ENCODE measurements around the gene SSX4. TPM values are rescaled to one million over a fixed set of nuclear protein-coding genes. Genes with fewer than 3 reads are reported as not detected.
"Not testable (repeated sequence)": the region's sequence is repeated elsewhere in the genome, so short reads cannot be mapped to it uniquely, and the experiment has no call there.

Gene SSX4
- total RNA-seq, 2 donors from 2014 or later, result 0.91 TPM; not detected in 1

GRCh38 chrX:48427027-48427716 lies 43.8 kb downstream of the SSX4 start:
- DNase-seq (ENCODE audit: low spot score); intact Hi-C loops (cut with DNase I); H3K27ac ChIP-seq; H3K4me3 ChIP-seq; H3K4me1 ChIP-seq (replicated peaks); H3K9me3 ChIP-seq; H3K27me3 ChIP-seq (replicated peaks; ENCODE audit: insufficient read depth); H3K36me3 ChIP-seq: not testable (repeated sequence)
- no CpG with 5 or more reads among the region's 12 CpGs for WGBS

- DNase-seq (ENCODE audit: low spot score); H3K4me3 ChIP-seq; H3K27ac ChIP-seq; H3K36me3 ChIP-seq; H3K4me1 ChIP-seq (replicated peaks); intact Hi-C loops (cut with DNase I); H3K27me3 ChIP-seq (replicated peaks; ENCODE audit: insufficient read depth); H3K9me3 ChIP-seq: not testable (repeated sequence)
- WGBS, result 37% methylated on average over 5 of the region's 5 CpGs
These were observed 46.3 kb downstream of the SSX4 start for GRCh38 chrX:48429606-48430005.

GRCh38 chrX:48430166-48430565 lies 46.8 kb downstream of the SSX4 start:
- H3K4me1 ChIP-seq (replicated peaks); intact Hi-C loops (cut with DNase I); H3K27me3 ChIP-seq (replicated peaks; ENCODE audit: insufficient read depth); H3K36me3 ChIP-seq; H3K27ac ChIP-seq; DNase-seq (ENCODE audit: low spot score); H3K4me3 ChIP-seq; H3K9me3 ChIP-seq: not testable (repeated sequence)
- 76% methylated on average over 4 of the region's 4 CpGs for WGBS

- H3K27ac ChIP-seq; H3K4me3 ChIP-seq; H3K36me3 ChIP-seq; H3K4me1 ChIP-seq (replicated peaks); H3K9me3 ChIP-seq; DNase-seq (ENCODE audit: low spot score); H3K27me3 ChIP-seq (replicated peaks; ENCODE audit: insufficient read depth); intact Hi-C loops (cut with DNase I): not testable (repeated sequence)
- 75% methylated on average over 11 of the region's 13 CpGs for WGBS
These were observed 50.4 kb downstream of the SSX4 start for GRCh38 chrX:48433713-48434112.

Small RNAs within 50 kb of the gene (small RNA-seq; reads per million reads assigned to genes)
- gene AL606490.4 (0 reads per million in 2 donors), gene AL606490.7 (0 reads per million in 2 donors), gene AL606490.9 (0 reads per million in 2 donors)

Other genes starting within 250 kb of the SSX4 start
- not detected for gene SSX5, start 186.7 kb upstream of the SSX4 start, total RNA-seq
- not detected for gene SSX1, start 128.1 kb upstream of the SSX4 start, total RNA-seq
- 1 to 10 TPM in 1 of 2 donors, not detected in 1; 4.1 TPM for gene SSX3, start 26.8 kb upstream of the SSX4 start, total RNA-seq
- under 1 TPM in 1 of 2 donors, not detected in 1; 0.91 TPM for gene SSX4B, start 28.4 kb downstream of the SSX4 start, total RNA-seq
- gene SLC38A5, start 86.7 kb downstream of the SSX4 start, total RNA-seq, result 1 to 10 TPM; 3.0 to 6.2 TPM
- 10 to 100 TPM; 44.3 to 56.1 TPM for gene FTSJ1, start 92.7 kb downstream of the SSX4 start, total RNA-seq
- gene PORCN, start 125.5 kb downstream of the SSX4 start, total RNA-seq, result 10 to 100 TPM; 15.1 to 61.7 TPM
- 10 to 100 TPM; 37.8 to 46.9 TPM for gene EBP, start 138.3 kb downstream of the SSX4 start, total RNA-seq
- gene TBC1D25, start 156.2 kb downstream of the SSX4 start, total RNA-seq, result 10 to 100 TPM in 1 of 2 donors, 1 to 10 TPM in 1; 8.9 to 21.9 TPM
- 100 to 1,000 TPM; 155 to 169 TPM for gene RBM3, start 190.9 kb downstream of the SSX4 start, total RNA-seq
- 100 to 1,000 TPM; 102 to 190 TPM for gene WDR13, start 214.0 kb downstream of the SSX4 start, total RNA-seq

Measured in prostate gland (tissue), 2 donors.